Uterus (tissue), 2 donors: ENCODE results near the gene OSBPL2.

Experiments used
- CTCF ChIP-seq, 4 experiments: fragments of 200-600 bp in 2 of 4; fragments of 450-650 bp in 2 of 4; sonication (generic) in 2 of 4; IDR thresholded peaks; one replicate each; pipeline ENCODE4 v1.5.1; 2016 to 2019; ENCODE audit warnings: antibody characterized with exemption in 4 of 4, mild to moderate bottlenecking in 2 of 4, moderate library complexity in 1 of 4
- POLR2A ChIP-seq, 2 donors: fragments of 450-650 bp; IDR thresholded peaks; one replicate each; pipeline ENCODE4 v1.6.1; 2016; ENCODE audit warnings: antibody characterized with exemption in 2 of 2, mild to moderate bottlenecking in 1 of 2, moderate library complexity in 1 of 2

- TF ChIP-seq CTCF (IDR thresholded peaks at IDR 0.05): no peak
- TF ChIP-seq POLR2A (IDR thresholded peaks at IDR 0.05): no peak
Observed at GRCh38 chr20:62336329-62336728, 98.0 kb downstream of the OSBPL2 start.
